Neural progenitor cell (in vitro differentiated cells): ENCODE data around the gene STAMBPL1. TPM values are rescaled to one million over a fixed set of nuclear protein-coding genes. Genes with fewer than 3 reads are reported as not detected.

Experiments used
- DNase-seq: peaks from one replicate; pipeline ENCODE4 v3.0.0-alpha.2; 2016; ENCODE audit warnings: low spot score
- H2AFZ ChIP-seq: fragments of 200-600 bp; sonication (generic); replicated peaks from 2 replicates; pipeline ENCODE4 v1.6.1; 2016; ENCODE audit warnings: antibody characterized with exemption
- H3F3A ChIP-seq: fragments of 200-600 bp; sonication (generic); 2 replicates; pipeline ENCODE4 v1.6.1; 2016; ENCODE audit warnings: antibody characterized with exemption, low read depth
- H3K27ac ChIP-seq: fragments of 200-600 bp; sonication (generic); 2 replicates; pipeline ENCODE4 v1.5.1; 2016; ENCODE audit warnings: mild to moderate bottlenecking
- H3K27me3 ChIP-seq: fragments of 200-600 bp; sonication (generic); 2 replicates; pipeline ENCODE4 v1.6.1; 2016; ENCODE audit warnings: mild to moderate bottlenecking, moderate library complexity
- H3K36me3 ChIP-seq: fragments of 200-600 bp; sonication (generic); 2 replicates; pipeline ENCODE4 v1.5.1; 2016
- H3K4me1 ChIP-seq: fragments of 200-600 bp; sonication (generic); 2 replicates; pipeline ENCODE4 v1.6.1; 2016; ENCODE audit warnings: mixed run types
- H3K4me2 ChIP-seq: fragments of 200-600 bp; sonication (generic); 2 replicates; pipeline ENCODE4 v1.6.1; 2016
- H3K4me3 ChIP-seq: fragments of 200-600 bp; sonication (generic); 2 replicates; pipeline ENCODE4 v1.5.1; 2016
- H3K79me2 ChIP-seq: fragments of 200-600 bp; sonication (generic); 2 replicates; pipeline ENCODE4 v1.6.1; 2016; ENCODE audit warnings: low read depth
- H3K9ac ChIP-seq: fragments of 200-600 bp; sonication (generic); 2 replicates; pipeline ENCODE4 v1.6.1; 2016
- H3K9me3 ChIP-seq: fragments of 200-600 bp; sonication (generic); 2 replicates; pipeline ENCODE4 v1.5.1; 2016; ENCODE audit warnings: low read depth
- H4K20me1 ChIP-seq: fragments of 200-600 bp; sonication (generic); 2 replicates; pipeline ENCODE4 v1.6.1; 2016; ENCODE audit warnings: low read depth
- H3K27ac Mint-ChIP-seq: 3 replicates; pipeline ENCODE4 v1.8.0; 2021; ENCODE audit warnings: mixed read lengths
- H3K27me3 Mint-ChIP-seq: 2 replicates; pipeline ENCODE4 v1.8.0; 2022; ENCODE audit warnings: low read depth, mild to moderate bottlenecking, inconsistent platforms, moderate library complexity, mixed read lengths; ENCODE audit not compliant: insufficient read depth
- H3K36me3 Mint-ChIP-seq: 3 replicates; pipeline ENCODE4 v1.8.0; 2021; ENCODE audit warnings: mixed read lengths
- H3K4me1 Mint-ChIP-seq: 3 replicates; pipeline ENCODE4 v1.8.0; 2021; ENCODE audit warnings: mixed read lengths
- H3K4me3 Mint-ChIP-seq: 3 replicates; pipeline ENCODE4 v1.8.0; 2021; ENCODE audit warnings: mild to moderate bottlenecking, moderate library complexity, mixed read lengths
- H3K9me3 Mint-ChIP-seq: 3 replicates; pipeline ENCODE4 v1.8.0; 2020; ENCODE audit warnings: mixed read lengths
- CTCF ChIP-seq: fragments of 200-600 bp; sonication (generic); IDR thresholded peaks from 2 replicates; pipeline ENCODE4 v1.5.1; 2017; ENCODE audit warnings: antibody characterized with exemption, mild to moderate bottlenecking
- EZH2 ChIP-seq: fragments of 200-600 bp; sonication (generic); IDR thresholded peaks from 2 replicates; pipeline ENCODE4 v1.6.1; 2017; ENCODE audit warnings: antibody characterized with exemption, mild to moderate bottlenecking, moderate library complexity
- EZH2phosphoT487 ChIP-seq: fragments of 200-600 bp; sonication (generic); IDR thresholded peaks from 2 replicates; pipeline ENCODE4 v1.6.1; 2017; ENCODE audit warnings: antibody characterized with exemption
- total RNA-seq: library from RNA; depleted of rRNA; stranded (reverse); fragments of >200 nt; gene quantifications from 2 replicates; pipeline ENCODE4 v1.2.3, GENCODE V29; 2015; ENCODE audit warnings: low replicate concordance

Gene STAMBPL1
- total RNA-seq, 1 donor from 2014 or later = 1.9 TPM

- Histone ChIP-seq H3K27ac (no peak overlapping the region), H3K79me2 (no peaks in the 10 kb centered on the region), H3K4me2 (no peak overlapping the region), H3K27me3 (peaks cover 4% of the 10 kb centered on the region), H3K36me3 (no peaks in the 10 kb centered on the region), H2AFZ (no peak overlapping the region), H4K20me1 (no peaks in the 10 kb centered on the region), H3K9me3 (no peaks in the 10 kb centered on the region), H3K4me1 (no peaks in the 10 kb centered on the region), H3F3A (no peaks in the 10 kb centered on the region), H3K4me3 (no peak overlapping the region), H3K9ac (no peak overlapping the region)
- no peak overlapping the region for H3K27ac Mint-ChIP-seq
- no peaks in the 10 kb centered on the region for H3K9me3 Mint-ChIP-seq
- H3K27me3 Mint-ChIP-seq = no peaks in the 10 kb centered on the region
- no peaks in the 10 kb centered on the region for H3K4me1 Mint-ChIP-seq
- no peak for DNase-seq
- H3K4me3 Mint-ChIP-seq = no peak overlapping the region
- TF ChIP-seq EZH2 = no peak
- TF ChIP-seq EZH2phosphoT487 = no peak
- no peak for TF ChIP-seq CTCF
- H3K36me3 Mint-ChIP-seq = no peaks in the 10 kb centered on the region
Measured at GRCh38 chr10:88832376-88832775, 47.7 kb upstream of the STAMBPL1 start.

- H3K79me2 ChIP-seq = no peaks in the 10 kb centered on the region
- no peaks in the 10 kb centered on the region for H3K27me3 Mint-ChIP-seq
- H3K4me2 ChIP-seq = no peak overlapping the region
- H2AFZ ChIP-seq = no peak overlapping the region
- no peaks in the 10 kb centered on the region for H3K36me3 Mint-ChIP-seq
- H3K9me3 ChIP-seq = no peaks in the 10 kb centered on the region
- no peaks in the 10 kb centered on the region for H3K36me3 ChIP-seq
- no peak for TF ChIP-seq CTCF
- no peak for TF ChIP-seq EZH2
- no peak for TF ChIP-seq EZH2phosphoT487
- peaks cover 4% of the 10 kb centered on the region for H3K27me3 ChIP-seq
- H3K4me1 ChIP-seq = no peaks in the 10 kb centered on the region
- H3K9ac ChIP-seq = no peak overlapping the region
- H3K4me3 Mint-ChIP-seq = no peak overlapping the region
- no peaks in the 10 kb centered on the region for H3K4me1 Mint-ChIP-seq
- H3F3A ChIP-seq = no peaks in the 10 kb centered on the region
- DNase-seq = no peak
- H4K20me1 ChIP-seq = no peaks in the 10 kb centered on the region
- no peak overlapping the region for H3K27ac Mint-ChIP-seq
- H3K4me3 ChIP-seq = no peak overlapping the region
- no peak overlapping the region for H3K27ac ChIP-seq
- H3K9me3 Mint-ChIP-seq = no peaks in the 10 kb centered on the region
Measured at GRCh38 chr10:88833156-88833555, 46.9 kb upstream of the STAMBPL1 start.

- H3K4me2 ChIP-seq = no peak overlapping the region
- H3F3A ChIP-seq = no peaks in the 10 kb centered on the region
- H3K27me3 ChIP-seq = peaks cover 4% of the 10 kb centered on the region
- Mint-ChIP-seq H3K4me3 (no peak overlapping the region), H3K27ac (no peak overlapping the region), H3K36me3 (no peaks in the 10 kb centered on the region), H3K27me3 (no peaks in the 10 kb centered on the region), H3K4me1 (no peaks in the 10 kb centered on the region), H3K9me3 (no peaks in the 10 kb centered on the region)
- H2AFZ ChIP-seq = no peak overlapping the region
- no peaks in the 10 kb centered on the region for H3K36me3 ChIP-seq
- no peaks in the 10 kb centered on the region for H3K4me1 ChIP-seq
- H3K9ac ChIP-seq = no peak overlapping the region
- no peak overlapping the region for H3K4me3 ChIP-seq
- DNase-seq = no peak
- H3K79me2 ChIP-seq = no peaks in the 10 kb centered on the region
- H3K27ac ChIP-seq = no peak overlapping the region
- no peaks in the 10 kb centered on the region for H4K20me1 ChIP-seq
- no peaks in the 10 kb centered on the region for H3K9me3 ChIP-seq
- TF ChIP-seq CTCF = no peak
- TF ChIP-seq EZH2 = no peak
- no peak for TF ChIP-seq EZH2phosphoT487
Measured at GRCh38 chr10:88833723-88834122, 46.3 kb upstream of the STAMBPL1 start.
